Suprapubic skin (tissue), 4 donors: ENCODE data around the gene NPAS2.

Source experiments
- EP300 ChIP-seq: sonication (generic); formaldehyde crosslinking; IDR thresholded peaks from one replicate; pipeline ENCODE4 v1.6.1; 2017; ENCODE audit warnings: antibody characterized with exemption
- POLR2A ChIP-seq, 2 donors: fragments of 450-650 bp; IDR thresholded peaks; one replicate each; pipeline ENCODE4 v1.6.1; 2017; ENCODE audit warnings: antibody characterized with exemption in 2 of 2, mild to moderate bottlenecking in 2 of 2, moderate library complexity in 2 of 2
- POLR2AphosphoS5 ChIP-seq, 3 donors: sonication (generic); formaldehyde crosslinking; IDR thresholded peaks; one replicate each; pipeline ENCODE4 v1.6.1; 2017; ENCODE audit warnings: antibody characterized with exemption in 3 of 3
- TF ChIP-seq, protein P1 (sequence below), 2 donors: fragments of 200-600 bp in 1 of 2; fragments of 450-650 bp in 1 of 2; sonication (generic) in 1 of 2; IDR thresholded peaks; one replicate each; pipeline ENCODE4 v1.5.1; 2016 to 2019; ENCODE audit warnings: antibody characterized with exemption in 2 of 2, mild to moderate bottlenecking in 1 of 2, moderate library complexity in 1 of 2

DNA sequence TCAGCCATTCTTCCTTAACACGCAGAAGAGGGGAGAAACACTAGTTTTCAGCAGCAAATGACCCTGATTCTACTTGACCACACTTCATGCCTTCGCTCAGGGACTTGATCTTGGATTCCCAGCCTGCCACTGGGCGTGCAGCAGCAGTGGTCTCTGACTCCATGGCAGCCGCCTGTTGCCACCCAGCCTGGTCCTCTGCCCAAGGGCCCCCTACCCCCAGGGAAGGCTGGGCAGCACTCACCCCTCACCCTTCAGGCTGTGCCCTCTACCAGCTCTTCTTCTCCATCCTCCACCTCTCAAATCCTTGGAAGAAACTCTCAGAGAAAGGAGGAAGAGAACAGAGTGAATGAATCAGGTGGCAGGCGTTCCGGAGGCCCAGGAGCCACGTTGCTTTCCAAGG is 150.1 kb downstream of the NPAS2 start:
- TF ChIP-seq, protein P1, sequence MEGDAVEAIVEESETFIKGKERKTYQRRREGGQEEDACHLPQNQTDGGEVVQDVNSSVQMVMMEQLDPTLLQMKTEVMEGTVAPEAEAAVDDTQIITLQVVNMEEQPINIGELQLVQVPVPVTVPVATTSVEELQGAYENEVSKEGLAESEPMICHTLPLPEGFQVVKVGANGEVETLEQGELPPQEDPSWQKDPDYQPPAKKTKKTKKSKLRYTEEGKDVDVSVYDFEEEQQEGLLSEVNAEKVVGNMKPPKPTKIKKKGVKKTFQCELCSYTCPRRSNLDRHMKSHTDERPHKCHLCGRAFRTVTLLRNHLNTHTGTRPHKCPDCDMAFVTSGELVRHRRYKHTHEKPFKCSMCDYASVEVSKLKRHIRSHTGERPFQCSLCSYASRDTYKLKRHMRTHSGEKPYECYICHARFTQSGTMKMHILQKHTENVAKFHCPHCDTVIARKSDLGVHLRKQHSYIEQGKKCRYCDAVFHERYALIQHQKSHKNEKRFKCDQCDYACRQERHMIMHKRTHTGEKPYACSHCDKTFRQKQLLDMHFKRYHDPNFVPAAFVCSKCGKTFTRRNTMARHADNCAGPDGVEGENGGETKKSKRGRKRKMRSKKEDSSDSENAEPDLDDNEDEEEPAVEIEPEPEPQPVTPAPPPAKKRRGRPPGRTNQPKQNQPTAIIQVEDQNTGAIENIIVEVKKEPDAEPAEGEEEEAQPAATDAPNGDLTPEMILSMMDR (IDR thresholded peaks at IDR 0.05), result no peak
- TF ChIP-seq POLR2AphosphoS5 (IDR thresholded peaks at IDR 0.05), result no peak
- no peak for TF ChIP-seq POLR2A (IDR thresholded peaks at IDR 0.05)
- no peak for TF ChIP-seq EP300
